Raji (cell line): ENCODE measurements around the gene RUFY2.

ENCODE experiments used
- POLR2A ChIP-seq: IDR thresholded peaks from 2 replicates; pipeline ENCODE4 v1.6.1; 2011; ENCODE audit warnings: low read depth, low read length, control low read depth; ENCODE audit not compliant: insufficient read depth

RUFY2 gene

GRCh38 chr10:68301790-68302502 lies 105.1 kb downstream of the RUFY2 start:
- no peak for TF ChIP-seq POLR2A

- no peak for TF ChIP-seq POLR2A
Measured at GRCh38 chr10:68301301-68301700, 105.8 kb downstream of the RUFY2 start.

- no peak for TF ChIP-seq POLR2A
Measured at GRCh38 chr10:68296843-68297663, 110.0 kb downstream of the RUFY2 start.
